ENCODE results near the gene MBLAC1.

DNA sequence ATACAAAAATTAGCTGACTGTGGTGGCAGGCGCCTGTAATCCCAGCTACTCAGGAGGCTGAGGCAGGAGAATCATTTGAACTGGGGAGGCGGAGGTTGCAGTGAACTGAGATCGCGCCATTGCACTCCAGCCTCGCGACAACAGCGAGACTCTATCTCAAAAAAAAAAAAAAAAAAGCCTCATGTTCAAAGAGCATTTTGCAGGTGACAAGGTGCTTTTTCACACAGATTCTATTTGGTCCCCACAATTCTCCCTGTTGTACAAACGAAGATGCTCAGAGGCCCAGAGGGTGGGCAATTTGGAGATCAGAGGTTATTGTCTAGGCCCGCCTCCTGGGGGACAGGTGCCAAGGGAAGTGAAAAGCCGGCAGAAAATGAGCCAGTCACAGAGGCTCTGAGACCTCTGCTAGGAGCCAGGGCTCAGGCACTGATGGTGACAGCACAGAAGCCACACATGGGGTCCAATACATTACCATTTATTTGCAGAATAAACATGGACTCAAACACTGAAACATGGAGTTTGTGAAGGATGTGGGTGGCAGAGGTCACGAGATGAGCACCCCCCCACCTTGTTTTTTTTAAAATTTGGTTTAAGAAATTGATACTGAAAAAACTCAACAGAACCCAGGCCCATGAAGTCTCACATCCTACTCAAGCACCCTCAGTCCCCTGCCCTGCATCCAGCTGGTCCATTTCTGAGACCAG, 42.5 kb downstream of the MBLAC1 start:
- TF ChIP-seq EZH2 (IDR thresholded peaks at IDR 0.05; ENCODE audit: borderline replicate concordance, low read length) = no peak
- TF ChIP-seq, protein P1, sequence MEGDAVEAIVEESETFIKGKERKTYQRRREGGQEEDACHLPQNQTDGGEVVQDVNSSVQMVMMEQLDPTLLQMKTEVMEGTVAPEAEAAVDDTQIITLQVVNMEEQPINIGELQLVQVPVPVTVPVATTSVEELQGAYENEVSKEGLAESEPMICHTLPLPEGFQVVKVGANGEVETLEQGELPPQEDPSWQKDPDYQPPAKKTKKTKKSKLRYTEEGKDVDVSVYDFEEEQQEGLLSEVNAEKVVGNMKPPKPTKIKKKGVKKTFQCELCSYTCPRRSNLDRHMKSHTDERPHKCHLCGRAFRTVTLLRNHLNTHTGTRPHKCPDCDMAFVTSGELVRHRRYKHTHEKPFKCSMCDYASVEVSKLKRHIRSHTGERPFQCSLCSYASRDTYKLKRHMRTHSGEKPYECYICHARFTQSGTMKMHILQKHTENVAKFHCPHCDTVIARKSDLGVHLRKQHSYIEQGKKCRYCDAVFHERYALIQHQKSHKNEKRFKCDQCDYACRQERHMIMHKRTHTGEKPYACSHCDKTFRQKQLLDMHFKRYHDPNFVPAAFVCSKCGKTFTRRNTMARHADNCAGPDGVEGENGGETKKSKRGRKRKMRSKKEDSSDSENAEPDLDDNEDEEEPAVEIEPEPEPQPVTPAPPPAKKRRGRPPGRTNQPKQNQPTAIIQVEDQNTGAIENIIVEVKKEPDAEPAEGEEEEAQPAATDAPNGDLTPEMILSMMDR (IDR thresholded peaks at IDR 0.05; ENCODE audit: low read length) = no peak
